Ovary (tissue), 3 donors: ENCODE measurements around the gene ITIH4.

Source experiments
- EP300 ChIP-seq: sonication (generic); formaldehyde crosslinking; IDR thresholded peaks from one replicate; pipeline ENCODE4 v1.6.1; 2017; ENCODE audit warnings: antibody characterized with exemption
- POLR2A ChIP-seq: fragments of 450-650 bp; IDR thresholded peaks from one replicate; pipeline ENCODE4 v1.6.1; 2017; ENCODE audit warnings: antibody characterized with exemption, mild to moderate bottlenecking, moderate library complexity
- TF ChIP-seq, protein P1 (sequence below), 3 donors: fragments of 450-650 bp in 2 of 3; fragments of 200-600 bp in 1 of 3; IDR thresholded peaks; one replicate each; pipeline versions ENCODE4 v1.5.1 to v1.8.0; 2016 to 2022; ENCODE audit warnings: antibody characterized with exemption in 3 of 3, mild to moderate bottlenecking in 1 of 3
- donor health status: DM: no; HTN: no; CAD: no.

DNA sequence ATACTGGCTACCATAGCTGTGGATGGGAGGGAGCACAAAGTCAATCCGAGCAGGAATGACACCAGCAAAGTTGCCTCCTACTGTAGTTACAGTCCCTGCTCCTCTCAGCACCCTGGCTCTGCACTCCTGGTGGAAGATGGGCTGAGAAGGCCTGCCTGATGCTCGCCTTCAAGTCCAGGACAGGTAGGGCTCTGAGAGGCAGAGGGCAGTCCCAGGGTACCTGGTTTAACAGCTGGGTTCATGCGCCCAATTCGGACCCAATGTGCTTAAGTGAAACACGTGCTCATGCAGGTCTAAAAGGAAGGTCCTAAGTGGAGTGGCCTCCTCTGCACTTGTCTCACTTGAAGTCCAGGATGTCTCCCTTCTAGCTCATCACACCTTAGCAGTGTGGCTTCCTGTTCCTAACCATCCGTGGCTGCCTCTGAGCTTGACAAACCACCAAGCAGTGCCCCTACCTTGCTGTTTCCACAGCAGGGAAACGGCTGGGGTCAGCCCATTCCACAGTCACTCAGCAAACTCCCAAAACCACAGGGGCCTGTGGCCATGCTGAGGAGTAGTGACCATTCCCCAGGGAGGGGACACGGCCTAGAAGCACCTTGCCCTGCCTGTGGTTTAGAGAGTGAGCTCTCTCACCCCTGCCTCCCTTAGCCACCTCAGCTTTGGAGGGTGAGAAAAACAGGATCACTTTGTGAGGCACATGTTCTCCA, 8.2 kb upstream of the ITIH4 start:
- TF ChIP-seq, protein P1, sequence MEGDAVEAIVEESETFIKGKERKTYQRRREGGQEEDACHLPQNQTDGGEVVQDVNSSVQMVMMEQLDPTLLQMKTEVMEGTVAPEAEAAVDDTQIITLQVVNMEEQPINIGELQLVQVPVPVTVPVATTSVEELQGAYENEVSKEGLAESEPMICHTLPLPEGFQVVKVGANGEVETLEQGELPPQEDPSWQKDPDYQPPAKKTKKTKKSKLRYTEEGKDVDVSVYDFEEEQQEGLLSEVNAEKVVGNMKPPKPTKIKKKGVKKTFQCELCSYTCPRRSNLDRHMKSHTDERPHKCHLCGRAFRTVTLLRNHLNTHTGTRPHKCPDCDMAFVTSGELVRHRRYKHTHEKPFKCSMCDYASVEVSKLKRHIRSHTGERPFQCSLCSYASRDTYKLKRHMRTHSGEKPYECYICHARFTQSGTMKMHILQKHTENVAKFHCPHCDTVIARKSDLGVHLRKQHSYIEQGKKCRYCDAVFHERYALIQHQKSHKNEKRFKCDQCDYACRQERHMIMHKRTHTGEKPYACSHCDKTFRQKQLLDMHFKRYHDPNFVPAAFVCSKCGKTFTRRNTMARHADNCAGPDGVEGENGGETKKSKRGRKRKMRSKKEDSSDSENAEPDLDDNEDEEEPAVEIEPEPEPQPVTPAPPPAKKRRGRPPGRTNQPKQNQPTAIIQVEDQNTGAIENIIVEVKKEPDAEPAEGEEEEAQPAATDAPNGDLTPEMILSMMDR (IDR thresholded peaks at IDR 0.05) = no peak
- TF ChIP-seq EP300 (no peak), POLR2A (no peak)
